ENCODE results near the gene GTF3C5.
A peak's percentile ranks its signal among the peaks of the same experiment; 100 is the strongest.
"Not testable (repeated sequence)": the region's sequence is repeated elsewhere in the genome, so short reads cannot be mapped to it uniquely, and the experiment has no call there.

GTF3C5 gene

DNA sequence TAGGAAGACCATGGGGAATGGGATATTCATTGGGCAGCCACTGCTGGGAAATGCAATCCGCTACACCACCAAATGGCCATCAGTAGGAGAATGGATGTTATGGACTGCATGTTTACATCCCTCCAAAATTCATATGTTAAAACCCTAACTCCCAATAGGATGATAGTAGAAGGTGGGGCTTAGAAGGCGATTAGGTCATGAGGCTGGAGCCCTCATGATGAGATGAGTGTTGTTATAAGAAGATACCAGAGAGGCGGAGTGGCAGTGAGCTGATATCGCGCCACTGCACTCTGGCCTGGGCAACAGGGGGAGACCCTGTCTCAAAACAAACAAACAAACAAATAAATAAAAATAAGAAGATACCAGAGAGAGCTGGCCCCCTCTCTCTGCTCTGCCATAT, 16.1 kb upstream of the GTF3C5 start:
- no peak for DNase-seq
- in situ Hi-C loops (cut with HindIII; ENCODE audit: low pct_ligation_motif_present, low pct_unique_long_range_greater_than_20kb, low sequenced_read_pairs): no loop called here

DNA sequence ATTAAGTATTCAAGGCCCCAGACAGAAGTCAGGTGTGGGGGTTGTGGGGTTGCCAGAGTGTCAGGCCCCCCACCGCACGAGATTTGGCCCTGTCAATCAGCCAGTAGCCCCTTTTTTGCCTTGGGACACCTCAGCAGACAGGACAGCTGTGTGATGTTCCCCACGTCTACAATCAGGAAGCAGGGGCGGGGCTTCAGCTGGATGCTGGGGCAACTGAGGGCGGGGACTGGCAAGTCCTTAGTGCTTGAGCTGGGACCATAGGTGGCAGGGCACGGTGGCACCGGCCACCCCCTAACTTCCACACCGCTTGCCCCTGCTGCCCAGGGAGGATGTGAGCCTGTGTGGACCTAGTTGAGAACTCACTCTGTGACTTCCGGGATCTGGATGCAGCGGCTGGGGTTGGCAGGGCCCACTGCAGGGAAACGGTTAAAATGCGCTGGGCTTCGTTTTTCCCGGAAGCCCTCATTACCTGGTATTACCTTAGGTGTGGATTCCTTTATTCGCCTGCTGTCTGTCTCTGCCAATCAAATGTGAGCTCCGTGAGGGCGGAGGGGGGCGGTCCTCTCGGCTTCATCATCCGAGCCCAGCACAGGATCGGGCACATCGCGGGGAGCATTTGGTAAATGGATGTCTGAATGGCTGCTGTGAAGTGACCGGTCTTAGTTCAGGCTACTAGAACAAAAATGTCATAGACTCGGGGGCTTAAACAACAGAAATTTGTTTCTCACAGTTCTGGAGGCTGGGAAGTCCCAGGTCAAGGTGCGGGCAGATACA, 7.5 kb upstream of the GTF3C5 start:
- DNase-seq: no peak
- in situ Hi-C loops (cut with HindIII; ENCODE audit: low pct_ligation_motif_present, low pct_unique_long_range_greater_than_20kb, low sequenced_read_pairs): no loop called here

DNA sequence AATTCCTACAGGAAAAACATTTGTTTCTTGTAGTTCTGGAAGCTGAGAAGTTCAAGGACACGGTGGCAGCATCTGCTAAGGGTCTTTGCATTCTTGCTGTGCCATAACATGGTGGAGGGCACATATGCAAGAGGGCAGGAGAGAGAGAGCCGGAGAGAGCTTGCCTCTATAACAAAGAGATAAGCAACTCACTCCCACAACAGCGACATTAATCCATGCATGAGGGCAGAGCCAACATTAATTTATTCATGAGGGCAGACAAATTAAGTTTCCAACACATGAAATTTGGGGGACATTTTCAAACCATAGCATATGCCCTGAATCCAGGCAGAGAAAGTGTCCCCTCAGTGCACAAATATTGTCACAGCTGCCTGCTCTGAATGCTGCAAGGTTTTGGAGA, 4.4 kb upstream of the GTF3C5 start:
- in situ Hi-C loops (cut with HindIII; ENCODE audit: low pct_ligation_motif_present, low pct_unique_long_range_greater_than_20kb, low sequenced_read_pairs): no loop called here

DNA sequence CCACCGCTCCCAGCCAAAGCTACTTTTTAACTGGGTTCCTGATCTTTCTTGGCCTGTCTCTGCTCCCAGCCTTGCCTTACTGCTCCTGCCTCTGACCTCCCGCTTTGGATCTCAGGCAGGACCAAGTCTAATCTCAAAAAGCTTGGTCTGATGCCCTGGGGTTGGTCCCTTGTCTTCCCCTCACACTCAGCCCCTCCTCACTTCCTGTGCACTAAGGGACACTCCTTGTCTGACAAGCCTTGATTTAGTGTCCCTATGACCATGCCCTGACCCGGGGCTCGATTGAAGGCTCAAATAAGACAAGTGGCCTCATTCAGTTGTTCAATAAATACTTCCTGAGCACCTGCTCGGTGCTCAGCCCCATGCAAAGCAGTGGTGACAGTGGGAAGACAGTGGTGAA, 3.7 kb upstream of the GTF3C5 start:
- DNase-seq: no peak
- in situ Hi-C loops (cut with HindIII; ENCODE audit: low pct_ligation_motif_present, low pct_unique_long_range_greater_than_20kb, low sequenced_read_pairs): no loop called here

More for the DNA sequence above, 4.4 kb upstream of the GTF3C5 start:
- DNase-seq: no peak

DNA sequence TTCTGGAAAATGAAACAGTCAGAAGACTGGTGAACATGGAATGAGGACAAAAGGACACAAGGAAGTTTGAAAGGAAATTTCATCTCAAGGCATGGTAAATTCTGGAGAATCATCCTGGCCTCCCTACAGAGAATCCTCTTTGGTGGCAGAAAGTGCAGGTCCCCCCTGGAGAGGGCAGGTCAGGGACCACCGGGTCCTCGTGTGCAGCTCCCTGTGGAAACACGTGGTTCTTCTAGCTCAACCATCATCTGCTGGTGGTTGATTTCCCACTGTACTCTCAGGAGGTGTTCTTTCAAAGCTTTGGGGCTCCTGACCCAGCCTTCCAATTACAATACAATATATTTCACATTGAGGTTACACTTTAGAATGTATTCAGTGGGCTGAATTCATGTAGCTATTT, 2.6 kb upstream of the GTF3C5 start:
- in situ Hi-C loops (cut with HindIII; ENCODE audit: low pct_ligation_motif_present, low pct_unique_long_range_greater_than_20kb, low sequenced_read_pairs): no loop called here
- DNase-seq: no peak

DNA sequence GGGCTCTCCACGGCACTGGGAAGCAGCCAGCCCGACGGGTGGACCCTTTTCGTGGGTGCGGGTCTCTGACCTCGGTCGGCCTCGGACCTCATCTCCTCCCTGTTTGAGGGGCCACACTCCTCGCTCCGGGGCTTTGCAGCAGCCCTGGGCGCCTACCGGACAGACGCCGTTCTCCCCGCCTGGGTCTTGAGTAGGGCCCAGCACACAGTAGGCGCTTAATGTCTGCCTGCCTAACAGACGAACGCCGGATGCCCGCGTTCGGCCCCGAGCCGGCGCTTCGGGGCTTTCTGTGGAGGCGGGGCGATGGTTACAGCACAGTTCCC, 842 bp upstream of the GTF3C5 start:
- DNase-seq: no peak
- in situ Hi-C loops (cut with HindIII; ENCODE audit: low pct_ligation_motif_present, low pct_unique_long_range_greater_than_20kb, low sequenced_read_pairs): no loop called here

DNA sequence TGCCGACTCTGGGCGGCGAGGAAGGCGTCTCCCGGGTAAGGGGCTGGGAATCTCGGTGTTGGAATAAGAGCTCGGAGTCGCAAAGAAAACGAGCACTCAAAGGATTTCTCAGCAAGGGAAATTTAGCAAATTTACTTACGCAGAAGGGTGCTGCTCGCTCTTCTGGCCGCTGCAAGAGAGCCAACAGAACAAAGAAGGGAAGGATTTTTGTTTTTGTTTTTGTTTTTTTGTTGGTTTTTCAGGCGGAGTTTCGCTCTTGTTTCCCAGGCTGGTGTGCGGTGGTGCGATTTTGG, 279 bp downstream of the GTF3C5 start:
- DNase-seq: peak; percentile 2
- in situ Hi-C loops (cut with HindIII; ENCODE audit: low pct_ligation_motif_present, low pct_unique_long_range_greater_than_20kb, low sequenced_read_pairs): no loop called here

DNA sequence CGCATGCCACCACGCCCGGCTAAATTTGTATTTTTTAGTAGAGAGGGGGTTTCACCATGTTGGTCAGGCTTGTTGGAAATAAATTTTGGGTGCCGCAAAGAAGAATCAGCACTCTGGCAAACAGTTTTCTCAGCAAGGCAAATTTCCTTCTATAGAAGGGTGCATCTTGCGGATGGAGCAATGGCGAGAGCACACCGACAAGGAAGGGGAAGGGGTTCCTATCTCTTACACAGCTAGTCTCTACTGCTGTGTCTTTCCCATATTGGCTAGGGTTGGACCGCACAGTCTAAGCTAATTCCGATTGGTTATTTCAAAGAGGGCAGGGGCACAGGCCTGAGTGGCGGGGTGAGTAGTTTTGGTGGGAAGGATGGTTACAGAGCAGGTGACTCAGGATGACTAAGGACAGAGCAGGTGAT, 707 bp downstream of the GTF3C5 start:
- in situ Hi-C loops (cut with HindIII; ENCODE audit: low pct_ligation_motif_present, low pct_unique_long_range_greater_than_20kb, low sequenced_read_pairs): no loop called here

DNA sequence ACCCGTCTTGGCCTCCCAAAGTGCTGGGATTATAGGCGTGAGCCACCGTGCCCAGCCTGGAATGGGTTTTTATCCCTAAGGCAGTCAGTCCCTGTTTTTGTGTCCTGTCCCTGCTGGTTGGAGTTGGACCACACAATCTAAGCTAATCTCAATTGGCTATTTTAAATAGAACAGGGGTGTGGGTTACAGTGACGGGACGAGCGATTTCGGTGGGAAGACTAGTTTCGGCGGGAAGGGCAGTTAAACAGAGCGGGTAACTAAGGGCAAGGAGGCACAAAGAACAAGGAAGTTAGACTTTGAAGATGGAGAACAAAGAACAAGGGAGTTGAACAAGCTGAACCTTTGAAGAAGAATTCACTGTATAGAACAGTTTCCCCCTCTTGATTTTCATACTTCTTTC, 1.4 kb downstream of the GTF3C5 start:
- in situ Hi-C loops (cut with HindIII; ENCODE audit: low pct_ligation_motif_present, low pct_unique_long_range_greater_than_20kb, low sequenced_read_pairs): no loop called here
- no peak for DNase-seq

More for the DNA sequence above, 707 bp downstream of the GTF3C5 start:
- DNase-seq: peak; percentile 1

DNA sequence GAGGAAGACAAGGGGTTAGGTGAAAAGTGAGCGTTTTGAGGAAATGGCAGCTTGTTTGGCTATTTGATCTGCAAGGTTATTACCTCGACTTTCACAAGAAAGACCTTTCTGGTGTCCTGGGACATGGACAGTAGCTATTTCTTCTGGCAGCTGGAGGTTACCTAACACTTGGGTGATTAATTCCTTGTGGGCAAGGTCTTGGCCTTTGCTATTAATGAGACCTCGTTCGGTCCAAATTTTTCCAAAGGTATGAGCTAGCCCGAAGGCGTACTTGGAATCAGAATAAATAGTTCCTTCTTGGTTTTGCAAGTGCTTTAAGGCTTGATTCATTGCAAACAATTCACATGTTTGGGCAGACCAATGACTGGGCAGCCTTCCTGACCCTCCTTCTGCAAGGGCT, 4.9 kb downstream of the GTF3C5 start:
- in situ Hi-C loops (cut with HindIII; ENCODE audit: low pct_ligation_motif_present, low pct_unique_long_range_greater_than_20kb, low sequenced_read_pairs): no loop called here
- DNase-seq: no peak

DNA sequence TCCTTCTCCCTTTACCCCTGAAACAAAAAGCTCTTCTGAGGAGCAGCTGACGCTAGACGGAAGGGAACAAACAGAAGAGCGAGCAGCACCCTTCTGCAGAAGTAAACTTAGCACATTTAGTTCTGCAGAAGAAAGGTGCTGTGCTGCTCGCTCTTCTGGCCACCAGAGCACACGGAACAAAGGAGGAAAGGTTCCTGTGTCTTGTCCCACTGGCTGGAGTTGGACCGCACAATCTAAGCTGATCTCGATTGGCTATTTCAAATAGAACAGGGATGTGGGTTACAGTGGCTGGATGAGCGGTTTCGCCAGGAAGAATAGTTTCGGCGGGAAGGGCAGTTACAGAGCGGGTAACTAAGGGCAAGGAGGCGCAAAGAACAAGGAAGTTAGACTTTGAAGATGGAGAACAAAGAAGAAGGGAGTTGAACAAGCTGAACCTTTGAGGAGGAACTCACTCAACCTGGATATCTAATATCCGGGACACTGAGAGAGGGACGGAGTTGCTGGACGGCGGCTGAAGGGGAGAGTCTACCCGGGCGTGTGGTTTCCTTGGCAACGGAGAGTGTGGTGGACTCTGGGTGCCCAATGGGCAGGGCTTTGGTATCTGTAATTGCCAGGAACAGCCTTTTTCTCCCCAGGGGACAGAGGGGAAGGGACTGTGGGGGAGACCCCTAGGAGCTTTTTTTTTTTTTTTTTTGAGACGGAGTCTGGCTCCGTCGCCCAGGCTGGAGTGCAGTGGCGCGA, 7.1 kb downstream of the GTF3C5 start:
- in situ Hi-C loops (cut with HindIII; ENCODE audit: low pct_ligation_motif_present, low pct_unique_long_range_greater_than_20kb, low sequenced_read_pairs): no loop called here
- DNase-seq: no peak

DNA sequence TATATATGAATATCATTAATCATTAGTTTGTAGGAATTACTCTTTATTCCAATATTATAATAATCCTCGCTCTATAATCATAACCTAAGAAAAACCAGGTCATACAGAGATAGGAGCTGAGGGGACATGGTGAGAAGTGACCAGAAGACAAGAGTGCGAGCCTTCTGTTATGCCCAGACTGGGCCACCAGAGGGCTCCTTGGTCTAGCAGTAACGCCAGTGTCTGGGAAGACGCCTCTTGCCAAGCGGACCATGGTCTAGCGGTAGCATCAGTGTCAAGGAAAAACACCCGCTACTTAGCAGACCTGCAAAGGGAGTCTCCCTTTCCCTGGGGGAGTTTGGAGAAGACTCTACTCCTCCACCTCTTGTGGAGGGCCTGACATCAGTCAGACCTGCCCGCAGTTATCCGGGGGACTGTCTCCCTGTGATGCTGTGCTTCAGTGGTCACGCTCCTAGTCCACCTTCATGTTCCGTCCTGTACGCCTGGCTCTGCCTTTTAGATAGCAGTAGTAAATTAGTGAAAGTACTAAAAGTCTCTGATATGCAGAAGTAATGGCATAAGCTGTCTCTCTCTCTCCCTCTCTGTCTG, 10.2 kb downstream of the GTF3C5 start:
- DNase-seq: peak; percentile 28
- in situ Hi-C loops (cut with HindIII; ENCODE audit: low pct_ligation_motif_present, low pct_unique_long_range_greater_than_20kb, low sequenced_read_pairs): not testable (repeated sequence)

DNA sequence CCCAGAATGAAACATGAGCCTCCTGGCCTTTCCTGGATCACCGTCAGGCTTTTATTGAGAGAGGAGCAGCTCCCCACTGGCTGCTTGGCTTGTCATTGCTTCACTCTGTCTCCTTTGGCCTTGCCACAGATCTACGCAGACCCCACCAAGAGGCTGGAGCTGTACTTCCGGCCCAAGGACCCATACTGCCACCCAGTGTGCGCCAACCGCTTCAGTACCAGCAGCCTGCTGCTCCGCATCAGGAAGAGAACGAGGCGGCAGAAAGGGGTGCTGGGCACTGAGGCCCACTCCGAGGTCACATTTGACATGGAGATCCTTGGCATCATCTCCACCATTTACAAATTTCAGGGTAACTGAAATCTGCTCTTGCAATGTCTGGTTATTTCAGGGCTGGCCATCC, 11.2 kb downstream of the GTF3C5 start:
- in situ Hi-C loops (cut with HindIII; ENCODE audit: low pct_ligation_motif_present, low pct_unique_long_range_greater_than_20kb, low sequenced_read_pairs): no loop called here
- DNase-seq: no peak

DNA sequence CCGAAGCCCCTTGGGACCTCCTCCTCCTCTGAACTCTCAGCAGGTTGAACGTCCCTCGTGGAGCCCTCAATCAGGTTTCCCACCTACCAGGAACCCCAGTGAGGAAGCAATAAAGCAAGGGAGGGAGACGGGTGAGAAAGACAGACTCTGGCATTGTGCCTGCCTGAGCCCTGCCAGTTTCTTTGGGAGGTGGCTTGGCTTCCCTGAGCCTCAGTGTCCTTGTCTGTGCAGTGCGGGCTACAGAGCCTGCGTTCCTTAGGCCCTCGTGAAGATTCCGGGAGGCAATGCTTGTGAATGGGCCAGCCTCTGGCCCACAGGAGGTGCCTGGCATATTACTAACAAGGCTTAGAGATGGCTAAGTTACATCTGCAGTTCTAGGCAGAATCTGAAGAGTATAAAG, 11.9 kb downstream of the GTF3C5 start:
- DNase-seq: no peak
- in situ Hi-C loops (cut with HindIII; ENCODE audit: low pct_ligation_motif_present, low pct_unique_long_range_greater_than_20kb, low sequenced_read_pairs): no loop called here

DNA sequence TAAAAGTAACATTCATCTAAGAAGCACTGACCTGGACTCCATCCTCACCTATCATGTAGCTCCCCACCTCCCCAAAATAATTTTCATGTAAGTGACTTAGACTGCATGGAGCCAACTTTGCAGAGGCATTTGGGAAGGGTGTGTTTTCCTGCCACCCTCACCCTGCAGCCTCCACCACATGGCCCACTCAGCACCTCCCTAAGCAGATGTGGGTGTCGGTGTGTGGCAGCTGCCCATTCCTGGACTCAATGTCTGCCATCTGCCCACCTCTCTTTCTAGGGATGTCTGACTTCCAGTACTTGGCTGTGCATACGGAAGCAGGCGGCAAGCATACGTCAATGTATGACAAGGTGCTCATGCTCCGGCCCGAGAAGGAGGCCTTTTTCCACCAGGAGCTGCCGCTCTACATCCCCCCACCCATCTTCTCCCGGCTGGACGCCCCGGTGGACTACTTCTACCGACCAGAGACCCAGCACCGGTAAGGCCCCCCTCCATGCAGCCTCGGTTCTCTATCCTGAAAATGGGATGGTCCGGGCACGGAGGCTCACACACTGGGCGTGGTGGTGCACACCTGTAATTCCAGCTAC, 12.7 kb downstream of the GTF3C5 start:
- DNase-seq: no peak
- in situ Hi-C loops (cut with HindIII; ENCODE audit: low pct_ligation_motif_present, low pct_unique_long_range_greater_than_20kb, low sequenced_read_pairs): no loop called here

DNA sequence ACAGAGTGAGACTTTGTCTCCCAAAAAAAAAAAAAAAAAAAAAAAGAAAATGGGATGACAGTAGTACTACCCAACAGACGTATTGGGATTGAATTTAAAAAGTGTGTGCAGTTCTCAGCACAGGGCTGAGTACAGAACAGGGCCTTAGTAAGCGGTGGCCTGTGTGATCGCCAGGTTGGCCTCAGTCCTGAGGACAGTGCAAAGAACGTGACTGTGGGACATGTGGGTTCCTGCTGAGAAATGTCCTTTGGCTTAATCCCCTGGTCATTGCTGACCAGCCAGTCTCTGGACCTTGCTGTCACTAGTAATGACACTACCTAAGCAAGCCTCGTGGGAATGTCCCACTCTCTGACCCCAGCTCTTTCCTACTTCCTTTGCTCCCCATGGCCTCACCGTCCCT, 13.3 kb downstream of the GTF3C5 start:
- in situ Hi-C loops (cut with HindIII; ENCODE audit: low pct_ligation_motif_present, low pct_unique_long_range_greater_than_20kb, low sequenced_read_pairs): no loop called here
- DNase-seq: no peak

DNA sequence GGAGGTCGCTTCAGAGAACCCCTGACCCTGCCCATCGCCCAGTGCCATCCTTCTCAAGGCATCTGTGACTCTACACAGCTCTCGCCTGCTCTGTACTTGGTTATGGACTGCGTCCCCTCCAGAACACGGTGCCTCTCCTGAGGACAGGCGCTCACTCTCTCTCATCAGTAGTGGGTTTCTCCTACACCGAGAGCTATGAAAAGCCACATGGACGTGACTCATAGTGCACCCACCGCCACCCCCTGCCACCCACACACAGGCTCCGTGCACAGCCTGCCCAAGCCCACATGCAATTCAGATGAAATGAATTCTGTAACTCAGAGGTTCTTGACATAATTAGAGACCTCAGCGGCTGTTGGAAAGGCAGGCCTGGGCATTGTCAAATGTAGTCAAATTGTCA, 13.9 kb downstream of the GTF3C5 start:
- in situ Hi-C loops (cut with HindIII; ENCODE audit: low pct_ligation_motif_present, low pct_unique_long_range_greater_than_20kb, low sequenced_read_pairs): no loop called here
- DNase-seq: no peak

DNA sequence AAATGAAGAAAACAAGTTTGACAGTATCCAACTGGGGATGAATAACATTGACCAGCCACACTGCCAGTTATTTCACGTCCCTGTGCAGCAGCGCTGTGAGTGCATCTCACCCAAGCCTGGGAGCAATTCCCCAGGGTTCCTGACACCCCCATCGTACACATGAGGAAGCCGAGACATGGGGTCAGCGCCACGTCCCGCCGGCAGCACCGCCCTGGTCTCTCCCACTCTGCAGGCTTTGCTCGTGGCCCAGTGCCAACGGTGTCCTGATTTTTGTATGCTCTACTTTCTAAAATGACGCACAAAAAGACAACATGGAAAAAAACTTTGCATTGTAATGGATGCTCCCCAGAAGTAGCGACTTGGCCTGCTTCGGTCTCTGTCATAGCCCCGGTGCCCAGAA, 14.3 kb downstream of the GTF3C5 start:
- in situ Hi-C loops (cut with HindIII; ENCODE audit: low pct_ligation_motif_present, low pct_unique_long_range_greater_than_20kb, low sequenced_read_pairs): no loop called here
- no peak for DNase-seq

DNA sequence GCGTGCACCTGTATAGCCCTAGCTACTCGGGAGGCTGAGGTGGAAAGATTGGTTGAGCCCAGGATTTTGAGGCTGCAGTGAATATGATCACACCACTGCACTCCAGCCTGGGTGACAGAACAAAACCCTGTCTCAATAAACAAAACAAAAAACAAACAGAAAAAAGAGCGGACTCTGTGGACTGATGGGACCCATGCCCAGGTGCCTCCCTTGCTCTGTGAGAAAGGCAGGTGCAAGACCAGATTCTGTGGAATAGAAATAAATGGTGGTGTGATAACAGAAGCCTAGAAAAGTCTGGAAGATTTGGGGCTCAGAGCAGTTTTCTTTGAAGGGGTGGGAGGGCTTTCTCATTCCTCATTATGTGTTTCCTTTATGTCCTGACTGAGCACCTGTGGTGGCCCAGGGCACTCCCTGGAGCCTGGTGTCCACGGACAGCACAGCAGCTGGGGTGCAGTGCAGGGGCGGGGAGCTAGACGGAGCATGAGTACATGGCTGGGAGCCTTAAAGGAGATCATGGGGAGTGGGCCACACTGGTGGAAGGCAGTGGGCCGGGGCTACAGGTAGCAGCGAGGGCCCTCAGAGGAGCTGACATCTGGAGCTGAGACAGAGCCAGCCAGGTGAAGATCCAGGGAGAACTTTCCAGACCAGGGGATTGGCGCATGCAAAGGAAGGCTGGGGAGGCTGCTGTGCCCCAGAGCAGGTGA, 15.6 kb downstream of the GTF3C5 start:
- in situ Hi-C loops (cut with HindIII; ENCODE audit: low pct_ligation_motif_present, low pct_unique_long_range_greater_than_20kb, low sequenced_read_pairs): no loop called here
- DNase-seq: no peak

All from ACHN (cell line).